H9 (cell line): ENCODE measurements around the gene NAPG. TPM values are rescaled to one million over a fixed set of nuclear protein-coding genes. Genes with fewer than 3 reads are reported as not detected.

ENCODE experiments used
- DNase-seq: peaks from one replicate; pipeline ENCODE4 v3.0.0-alpha.2; 2017
- H2AFZ ChIP-seq: one replicate; pipeline ENCODE4 v1.6.1; 2013; ENCODE audit warnings: mild to moderate bottlenecking, low read length, control low read depth, moderate library complexity
- H2AK5ac ChIP-seq: 2 replicates; pipeline ENCODE4 v1.6.1; 2013; ENCODE audit warnings: low read length, control low read depth, mixed read lengths; ENCODE audit not compliant: insufficient read length
- H2BK120ac ChIP-seq: one replicate; pipeline ENCODE4 v1.6.1; 2013; ENCODE audit warnings: low read depth, mild to moderate bottlenecking, low read length, control low read depth, inconsistent platforms; ENCODE audit not compliant: poor library complexity, severe bottlenecking
- H2BK12ac ChIP-seq: 2 replicates; pipeline ENCODE4 v1.6.1; 2013; ENCODE audit warnings: low read length, control low read depth, mixed read lengths, low read depth; ENCODE audit not compliant: insufficient read length
- H2BK15ac ChIP-seq: 2 replicates; pipeline ENCODE4 v1.6.1; 2013; ENCODE audit warnings: low read depth, low read length, control low read depth
- H2BK20ac ChIP-seq: one replicate; pipeline ENCODE4 v1.6.1; 2013; ENCODE audit warnings: low read depth, mild to moderate bottlenecking, low read length, control low read depth, inconsistent platforms; ENCODE audit not compliant: poor library complexity, severe bottlenecking
- H2BK5ac ChIP-seq: 2 replicates; pipeline ENCODE4 v1.6.1; 2013; ENCODE audit warnings: low read length, control low read depth, mixed read lengths; ENCODE audit not compliant: insufficient read length
- H3K14ac ChIP-seq: 2 replicates; pipeline ENCODE4 v1.6.1; 2013; ENCODE audit warnings: low read length, control low read depth; ENCODE audit not compliant: insufficient read depth
- H3K18ac ChIP-seq: 2 replicates; pipeline ENCODE4 v1.6.1; 2013; ENCODE audit warnings: low read depth, mild to moderate bottlenecking, mixed read lengths, low read length, control low read depth; ENCODE audit not compliant: insufficient read length
- H3K23ac ChIP-seq: 2 replicates; pipeline ENCODE4 v1.6.1; 2013; ENCODE audit warnings: low read length, control low read depth, mixed read lengths, low read depth; ENCODE audit not compliant: insufficient read length
- H3K23me2 ChIP-seq: 2 replicates; pipeline ENCODE4 v1.6.1; 2013; ENCODE audit warnings: low read depth, mild to moderate bottlenecking, mixed read lengths, low read length, control low read depth; ENCODE audit not compliant: insufficient read length, poor library complexity, severe bottlenecking
- H3K27ac ChIP-seq: 2 replicates; pipeline ENCODE4 v1.5.1; 2013; ENCODE audit warnings: low read length, control low read depth, mixed read lengths, low read depth; ENCODE audit not compliant: insufficient read length
- H3K27me3 ChIP-seq: 2 replicates; pipeline ENCODE4 v1.6.1; 2013; ENCODE audit warnings: low read length, control low read depth, inconsistent platforms; ENCODE audit not compliant: insufficient read depth
- H3K4ac ChIP-seq: 2 replicates; pipeline ENCODE4 v1.6.1; 2013; ENCODE audit warnings: low read depth, mild to moderate bottlenecking, control low read depth, inconsistent platforms, low read length, moderate library complexity
- H3K4me1 ChIP-seq: 2 replicates; pipeline ENCODE4 v1.6.1; 2013; ENCODE audit warnings: low read length, control low read depth, inconsistent platforms; ENCODE audit not compliant: insufficient read depth
- H3K4me2 ChIP-seq: 2 replicates; pipeline ENCODE4 v1.6.1; 2013; ENCODE audit warnings: low read length, control low read depth, mixed read lengths; ENCODE audit not compliant: insufficient read length, insufficient read depth
- H3K56ac ChIP-seq: 2 replicates; pipeline ENCODE4 v1.6.1; 2013; ENCODE audit warnings: low read depth, mild to moderate bottlenecking, mixed read lengths, low read length, control low read depth; ENCODE audit not compliant: insufficient read length
- H3K79me1 ChIP-seq: 2 replicates; pipeline ENCODE4 v1.6.1; 2013; ENCODE audit warnings: low read depth, mild to moderate bottlenecking, moderate library complexity, low read length, control low read depth, inconsistent platforms; ENCODE audit not compliant: insufficient read depth, poor library complexity, severe bottlenecking
- H3K79me2 ChIP-seq: 2 replicates; pipeline ENCODE4 v1.6.1; 2013; ENCODE audit warnings: low read length, control low read depth, inconsistent platforms; ENCODE audit not compliant: insufficient read depth
- H3K9ac ChIP-seq: 2 replicates; pipeline ENCODE4 v1.6.1; 2013; ENCODE audit warnings: low read length, control low read depth, mixed read lengths; ENCODE audit not compliant: insufficient read length; ENCODE audit errors: extremely low read depth
- H3K9me3 ChIP-seq: one replicate; pipeline ENCODE4 v1.6.1; 2013; ENCODE audit warnings: low read depth, low read length, inconsistent platforms; ENCODE audit not compliant: control insufficient read depth
- H3T11ph ChIP-seq: one replicate; pipeline ENCODE4 v1.6.1; 2013; ENCODE audit warnings: mild to moderate bottlenecking, low read length, control low read depth, inconsistent platforms
- H4K20me1 ChIP-seq: one replicate; pipeline ENCODE4 v1.6.1; 2013; ENCODE audit not compliant: control insufficient read depth, insufficient read length, insufficient read depth
- H4K5ac ChIP-seq: 2 replicates; pipeline ENCODE4 v1.6.1; 2013; ENCODE audit warnings: low read depth, mild to moderate bottlenecking, mixed read lengths, low read length, control low read depth; ENCODE audit not compliant: insufficient read length
- H4K8ac ChIP-seq: replicated peaks from 2 replicates; pipeline ENCODE4 v1.6.1; 2013; ENCODE audit warnings: low read length, control low read depth, mixed read lengths, low read depth; ENCODE audit not compliant: insufficient read length
- H4K91ac ChIP-seq: 2 replicates; pipeline ENCODE4 v1.6.1; 2013; ENCODE audit warnings: low read depth, mild to moderate bottlenecking, moderate library complexity, mixed read lengths, low read length, control low read depth; ENCODE audit not compliant: insufficient read length
- H3K27ac Mint-ChIP-seq, 3 experiments: 2 replicates in 2 of 3; 3 replicates in 1 of 3; pipeline ENCODE4 v1.8.0; 2020 to 2021; ENCODE audit warnings: mixed read lengths in 3 of 3, mild to moderate bottlenecking in 1 of 3, moderate library complexity in 1 of 3
- H3K27me3 Mint-ChIP-seq: 2 replicates; pipeline ENCODE4 v1.8.0; 2021; ENCODE audit warnings: low read depth, mild to moderate bottlenecking, moderate library complexity, mixed read lengths
- H3K36me3 Mint-ChIP-seq, 3 experiments: 2 replicates in 2 of 3; 3 replicates in 1 of 3; pipeline ENCODE4 v1.8.0; 2020 to 2021; ENCODE audit warnings: low read depth in 3 of 3, mixed read lengths in 3 of 3; ENCODE audit not compliant: insufficient read depth in 1 of 3
- H3K4me1 Mint-ChIP-seq, 2 experiments: 2 replicates each; pipeline ENCODE4 v1.8.0; 2020; ENCODE audit warnings: mixed read lengths in 2 of 2
- H3K4me3 Mint-ChIP-seq, 2 experiments: 2 replicates in 1 of 2; 3 replicates in 1 of 2; pipeline ENCODE4 v1.8.0; 2020 to 2021; ENCODE audit warnings: mild to moderate bottlenecking in 2 of 2, mixed read lengths in 2 of 2, moderate library complexity in 1 of 2
- H3K9me3 Mint-ChIP-seq, 2 experiments: 2 replicates in 1 of 2; 3 replicates in 1 of 2; pipeline ENCODE4 v1.8.0; 2020; ENCODE audit warnings: mild to moderate bottlenecking in 2 of 2, mixed read lengths in 2 of 2, moderate library complexity in 1 of 2
- WGBS: extraction: QIAGEN DNeasy Blood & Tissue Kit; methylation state at CpG from one replicate; pipeline ENCODE4 v1.1.7; 2013; ENCODE audit warnings: missing lambda C conversion rate, low lambda C conversion rate, mixed read lengths; ENCODE audit not compliant: insufficient read length; ENCODE audit errors: extremely low coverage; 5-methylcytosine and 5-hydroxymethylcytosine counted together
- total RNA-seq: library from RNA; stranded (reverse); gene quantifications from 2 replicates; pipeline ENCODE4 v1.2.1, GENCODE V29; 2021
- TF ChIP-seq, protein P1 (sequence below): fragments of 200-600 bp; sonication (generic); conservative IDR thresholded peaks from 3 replicates; pipeline ENCODE4 v1.8.0; 2021; ENCODE audit warnings: antibody characterized with exemption, mild to moderate bottlenecking

Gene NAPG
- total RNA-seq, 1 experiment from 2014 or later = 30.9 TPM

DNA sequence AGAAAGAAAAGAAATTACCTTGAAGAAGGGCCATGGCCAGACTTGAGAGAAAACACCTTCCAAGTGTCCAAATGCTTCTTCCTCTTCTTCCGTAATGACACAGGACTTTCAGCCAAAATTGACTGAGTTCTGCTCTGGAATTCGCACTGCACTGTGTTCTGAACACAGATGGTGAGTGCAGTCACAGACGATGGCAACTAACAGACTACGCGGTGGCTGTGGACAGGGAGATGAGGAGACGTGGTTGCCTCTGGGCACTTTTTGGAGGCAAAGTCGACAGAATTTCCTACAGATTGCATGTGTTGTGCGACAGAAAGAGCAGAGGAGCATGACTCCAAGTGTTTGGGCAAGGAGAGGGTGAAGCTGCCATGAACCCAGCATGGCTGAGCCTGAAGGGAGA lies 4.3 kb upstream of the NAPG start:
- Histone ChIP-seq H3K14ac (no peak overlapping the region), H3K79me2 (peaks cover 3% of the 10 kb centered on the region; the same call in 1 of the 2 replicates), H2BK5ac (no peak overlapping the region), H3K56ac (no peak overlapping the region), H3K23me2 (peaks cover 2% of the 10 kb centered on the region), H2BK120ac (no peak overlapping the region), H4K8ac (no peak overlapping the region), H3K27ac (no peak overlapping the region), H3K23ac (no peak overlapping the region), H2AK5ac (no peak overlapping the region), H3K4me2 (no peak overlapping the region), H3K9me3 (no peaks in the 10 kb centered on the region), H4K20me1 (no peaks in the 10 kb centered on the region), H2AFZ (no peak overlapping the region), H4K5ac (no peak overlapping the region), H3K18ac (no peak overlapping the region), H2BK12ac (no peak overlapping the region), H4K91ac (no peak overlapping the region), H3T11ph (no peak overlapping the region), H3K9ac (no peak overlapping the region), H3K4me1 (no peaks in the 10 kb centered on the region), H3K4ac (no peak overlapping the region), H3K79me1 (no peaks in the 10 kb centered on the region), H3K27me3 (no peaks in the 10 kb centered on the region), H2BK15ac (no peak overlapping the region), H2BK20ac (no peak overlapping the region)
- peaks cover 2% of the 10 kb centered on the region; the same call in 1 of the 2 replicates for H3K27me3 Mint-ChIP-seq
- H3K36me3 Mint-ChIP-seq = no peaks in the 10 kb centered on the region; a peak in 1 of 7 replicates
- H3K4me3 Mint-ChIP-seq = no peak overlapping the region
- peaks cover 0 to 3% of the 10 kb centered on the region in 2 experiments; a peak in 1 of 5 replicates for H3K9me3 Mint-ChIP-seq
- no CpG with 5 or more reads among the region's 8 CpGs for WGBS
- no peak overlapping the region; a peak in 1 of 7 replicates for H3K27ac Mint-ChIP-seq
- peaks cover 10 to 12% of the 10 kb centered on the region in 2 experiments for H3K4me1 Mint-ChIP-seq
- no peak for DNase-seq
- TF ChIP-seq, protein P1, sequence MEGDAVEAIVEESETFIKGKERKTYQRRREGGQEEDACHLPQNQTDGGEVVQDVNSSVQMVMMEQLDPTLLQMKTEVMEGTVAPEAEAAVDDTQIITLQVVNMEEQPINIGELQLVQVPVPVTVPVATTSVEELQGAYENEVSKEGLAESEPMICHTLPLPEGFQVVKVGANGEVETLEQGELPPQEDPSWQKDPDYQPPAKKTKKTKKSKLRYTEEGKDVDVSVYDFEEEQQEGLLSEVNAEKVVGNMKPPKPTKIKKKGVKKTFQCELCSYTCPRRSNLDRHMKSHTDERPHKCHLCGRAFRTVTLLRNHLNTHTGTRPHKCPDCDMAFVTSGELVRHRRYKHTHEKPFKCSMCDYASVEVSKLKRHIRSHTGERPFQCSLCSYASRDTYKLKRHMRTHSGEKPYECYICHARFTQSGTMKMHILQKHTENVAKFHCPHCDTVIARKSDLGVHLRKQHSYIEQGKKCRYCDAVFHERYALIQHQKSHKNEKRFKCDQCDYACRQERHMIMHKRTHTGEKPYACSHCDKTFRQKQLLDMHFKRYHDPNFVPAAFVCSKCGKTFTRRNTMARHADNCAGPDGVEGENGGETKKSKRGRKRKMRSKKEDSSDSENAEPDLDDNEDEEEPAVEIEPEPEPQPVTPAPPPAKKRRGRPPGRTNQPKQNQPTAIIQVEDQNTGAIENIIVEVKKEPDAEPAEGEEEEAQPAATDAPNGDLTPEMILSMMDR = no peak
